KOPT-K1 (cell line): ENCODE data around the gene ZFP36L2.

ENCODE experiments used
- H3K27ac ChIP-seq: fragments of 200-600 bp; sonication (generic); 2 replicates; pipeline ENCODE4 v1.5.1; 2016; ENCODE audit warnings: antibody characterized with exemption, mild to moderate bottlenecking, low read depth, low read length; ENCODE audit not compliant: poor library complexity, severe bottlenecking
- H3K36me3 ChIP-seq: fragments of 200-600 bp; sonication (generic); 2 replicates; pipeline ENCODE4 v1.5.1; 2017; ENCODE audit warnings: antibody characterized with exemption, mild to moderate bottlenecking, low read length, moderate library complexity; ENCODE audit not compliant: insufficient read depth
- H3K9me3 ChIP-seq: fragments of 200-600 bp; sonication (generic); 2 replicates; pipeline ENCODE4 v1.5.1; 2017; ENCODE audit warnings: antibody characterized with exemption, low read length, mild to moderate bottlenecking; ENCODE audit not compliant: insufficient read depth, poor library complexity, severe bottlenecking

The ZFP36L2 gene

GRCh38 chr2:43221763-43222474 lies 4.5 kb downstream of the ZFP36L2 start:
- no peaks in the 10 kb centered on the region for H3K9me3 ChIP-seq
- peak overlapping the region; percentile 99 for H3K27ac ChIP-seq
- peaks cover 45% of the 10 kb centered on the region for H3K36me3 ChIP-seq

DNA sequence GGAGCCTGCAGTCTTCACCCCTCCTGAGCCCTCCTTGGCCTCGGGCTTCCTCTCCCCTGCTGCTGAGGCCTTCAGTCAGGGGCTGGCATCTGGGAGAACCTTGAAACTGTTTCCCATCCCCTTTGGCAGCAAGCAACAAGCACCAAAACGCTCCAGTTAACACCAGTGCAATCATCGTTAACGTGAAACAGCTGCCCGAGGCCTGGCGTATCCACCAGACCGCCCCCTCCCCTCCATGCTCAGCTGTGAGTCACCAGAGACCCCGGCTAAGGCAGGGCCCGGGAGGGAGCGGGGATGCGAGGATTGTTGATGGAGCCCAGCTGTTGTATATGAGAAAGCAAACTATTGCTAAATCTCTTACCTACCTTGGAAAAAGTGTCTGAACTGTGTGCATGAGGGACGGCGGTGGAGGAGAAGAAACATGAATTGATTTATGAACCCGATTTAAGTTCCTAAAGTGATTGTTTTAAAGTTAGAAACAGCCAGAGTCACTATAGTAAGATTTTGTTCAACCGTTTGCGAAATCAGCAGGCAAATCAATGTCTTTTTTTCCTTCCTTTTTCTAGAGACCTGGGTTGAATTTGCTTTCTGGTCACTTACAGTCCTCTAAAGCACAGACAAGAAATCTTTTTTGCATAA lies 5.2 kb downstream of the ZFP36L2 start:
- peaks cover 45% of the 10 kb centered on the region for H3K36me3 ChIP-seq
- no peaks in the 10 kb centered on the region for H3K9me3 ChIP-seq
- H3K27ac ChIP-seq: peak overlapping the region; percentile 99

- Histone ChIP-seq H3K27ac (peak overlapping the region; percentile 99), H3K36me3 (peaks cover 44% of the 10 kb centered on the region), H3K9me3 (no peaks in the 10 kb centered on the region)
Observed at GRCh38 chr2:43220760-43221123, 5.7 kb downstream of the ZFP36L2 start.

- Histone ChIP-seq H3K27ac (peak overlapping the region; percentile 99), H3K9me3 (no peaks in the 10 kb centered on the region), H3K36me3 (peaks cover 39% of the 10 kb centered on the region)
Observed at GRCh38 chr2:43220229-43220751, 6.1 kb downstream of the ZFP36L2 start.

- no peaks in the 10 kb centered on the region for H3K9me3 ChIP-seq
- H3K27ac ChIP-seq: peak overlapping the region; percentile 99
- peaks cover 32% of the 10 kb centered on the region for H3K36me3 ChIP-seq
Observed at GRCh38 chr2:43219383-43220228, 6.8 kb downstream of the ZFP36L2 start.

GRCh38 chr2:43218702-43219382 lies 7.6 kb downstream of the ZFP36L2 start:
- Histone ChIP-seq H3K27ac (peak overlapping the region; percentile 99), H3K9me3 (no peaks in the 10 kb centered on the region), H3K36me3 (peaks cover 25% of the 10 kb centered on the region)

DNA sequence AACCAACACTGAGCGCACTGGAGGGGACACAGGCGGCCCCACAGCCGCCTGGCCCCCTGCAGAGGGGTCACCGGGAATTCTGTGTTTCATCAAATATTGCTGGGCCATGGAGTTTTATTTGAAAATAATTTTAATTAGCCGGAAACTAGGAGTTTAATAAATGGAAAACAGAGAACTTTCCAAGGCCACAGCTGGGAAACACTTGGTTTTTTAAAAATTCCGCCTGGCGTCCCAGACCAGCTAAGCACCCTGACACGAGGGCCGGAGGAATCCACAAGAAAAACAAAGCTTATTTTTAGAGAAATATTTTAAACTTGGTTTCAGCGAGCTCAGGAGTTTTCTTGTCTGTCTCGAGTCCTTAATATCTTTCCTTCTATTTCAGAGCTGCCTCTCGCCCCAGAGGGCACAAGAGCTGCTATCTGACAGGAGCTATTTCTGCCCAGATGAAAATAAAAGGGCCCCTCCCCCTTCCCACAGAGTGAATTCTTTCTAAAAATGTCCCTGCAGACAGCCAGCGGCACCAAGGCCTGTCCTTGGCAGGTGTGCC lies 8.2 kb downstream of the ZFP36L2 start:
- peak overlapping the region; percentile 99 for H3K27ac ChIP-seq
- H3K9me3 ChIP-seq: no peaks in the 10 kb centered on the region
- peaks cover 19% of the 10 kb centered on the region for H3K36me3 ChIP-seq

DNA sequence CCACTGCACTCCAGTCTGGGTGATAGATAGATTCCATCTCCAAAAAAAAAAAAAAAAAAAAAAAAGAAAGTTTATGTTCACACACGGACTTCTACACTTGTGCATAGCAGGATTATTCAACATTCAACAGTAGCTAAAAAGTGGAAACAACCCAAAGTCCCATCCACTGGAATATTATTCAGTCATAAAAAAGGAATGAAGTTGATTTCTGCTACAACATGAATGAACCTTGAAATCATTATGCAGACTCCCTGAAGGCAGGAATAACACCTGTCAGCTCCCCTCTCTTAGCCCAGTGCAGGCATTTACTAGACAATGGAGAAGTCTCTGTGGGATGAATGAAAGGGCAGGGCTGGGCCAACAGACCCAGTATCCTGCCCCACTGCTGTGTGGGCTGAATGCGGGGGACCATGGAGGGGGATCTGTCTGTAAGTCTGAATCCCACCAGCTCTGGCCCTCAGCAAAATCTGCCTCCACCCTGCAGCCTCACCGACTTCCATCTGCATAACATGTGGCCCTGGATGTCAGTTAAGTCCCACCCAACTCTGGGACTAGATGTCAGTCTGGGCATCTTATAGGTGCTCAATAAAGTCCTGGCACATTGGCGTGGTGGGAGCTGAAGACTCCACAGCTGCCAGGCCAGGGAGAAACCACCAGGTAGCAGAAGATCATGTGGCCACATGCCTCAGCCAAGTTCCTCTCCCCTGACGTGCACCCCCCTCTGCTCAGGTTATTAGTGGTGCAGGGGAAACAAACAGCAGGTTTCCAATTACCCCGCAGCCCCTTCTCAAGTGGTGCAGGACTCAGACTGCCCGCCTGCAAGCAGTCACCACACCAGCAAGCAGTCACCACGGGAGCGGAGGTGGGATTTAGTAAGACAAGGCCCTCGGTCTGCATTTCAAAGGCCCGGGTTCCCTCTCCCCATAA lies 8.9 kb downstream of the ZFP36L2 start:
- peaks cover 11% of the 10 kb centered on the region for H3K36me3 ChIP-seq
- no peaks in the 10 kb centered on the region for H3K9me3 ChIP-seq
- H3K27ac ChIP-seq: peak overlapping the region; percentile 99

DNA sequence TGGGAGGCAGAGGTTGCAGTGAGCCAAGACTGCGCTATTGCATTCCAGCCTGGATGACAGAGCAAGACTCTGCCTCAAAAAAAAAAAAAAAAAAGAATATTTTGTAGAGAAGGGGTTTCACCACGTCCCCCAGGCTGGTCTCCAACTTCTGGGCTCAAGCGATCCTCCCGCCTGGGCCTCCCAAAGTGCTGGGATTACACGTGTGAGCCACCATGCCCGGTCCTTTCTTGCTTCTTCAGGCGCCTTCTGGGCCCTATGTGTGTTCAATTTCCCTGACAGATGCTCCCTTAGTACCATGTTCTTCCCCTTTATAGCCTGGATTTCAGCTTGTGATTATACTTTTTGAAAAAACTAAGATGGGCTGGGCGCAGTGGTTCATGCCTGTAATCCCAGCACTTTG lies 9.8 kb downstream of the ZFP36L2 start:
- Histone ChIP-seq H3K9me3 (no peaks in the 10 kb centered on the region), H3K36me3 (peaks cover 3% of the 10 kb centered on the region), H3K27ac (no peak overlapping the region)

- no peak overlapping the region for H3K27ac ChIP-seq
- no peaks in the 10 kb centered on the region for H3K36me3 ChIP-seq
- H3K9me3 ChIP-seq: no peaks in the 10 kb centered on the region
Observed at GRCh38 chr2:43215673-43216255, 10.6 kb downstream of the ZFP36L2 start.

- Histone ChIP-seq H3K9me3 (no peaks in the 10 kb centered on the region), H3K36me3 (no peaks in the 10 kb centered on the region), H3K27ac (no peak overlapping the region)
Observed at GRCh38 chr2:43214253-43214652, 12.2 kb downstream of the ZFP36L2 start.

DNA sequence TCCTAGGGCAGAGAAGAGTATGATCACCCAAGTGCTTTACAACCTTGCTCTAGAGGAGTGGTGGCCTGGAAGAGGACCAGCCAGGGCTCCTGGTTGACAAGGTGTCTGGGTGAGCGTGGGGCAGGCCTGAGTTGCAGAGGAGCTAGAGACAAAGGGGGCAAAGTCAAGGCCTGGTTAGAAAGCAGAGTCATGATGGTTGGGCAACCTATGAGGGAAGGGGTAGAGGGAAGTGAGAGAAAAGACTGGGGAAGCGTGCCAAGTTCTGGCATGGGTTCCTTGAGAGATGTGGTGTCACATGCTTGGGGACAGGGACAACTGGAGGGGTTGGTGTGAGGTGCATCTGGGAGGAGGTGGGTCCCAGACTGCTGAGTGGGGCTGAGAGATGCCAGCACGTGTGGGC lies 13.5 kb downstream of the ZFP36L2 start:
- Histone ChIP-seq H3K36me3 (no peaks in the 10 kb centered on the region), H3K9me3 (no peaks in the 10 kb centered on the region), H3K27ac (peak overlapping the region; percentile 5)

GRCh38 chr2:43212216-43212835 lies 14.1 kb downstream of the ZFP36L2 start:
- no peaks in the 10 kb centered on the region for H3K36me3 ChIP-seq
- H3K9me3 ChIP-seq: no peaks in the 10 kb centered on the region
- no peak overlapping the region for H3K27ac ChIP-seq
